IPS-15b (cell line): ENCODE results near the gene DNTT.

Experiments
- H3K27me3 ChIP-seq: one replicate; pipeline ENCODE4 v1.6.1; 2013; ENCODE audit warnings: low read length; ENCODE audit not compliant: control insufficient read depth, insufficient read depth
- H3K36me3 ChIP-seq: one replicate; pipeline ENCODE4 v1.6.1; 2013; ENCODE audit warnings: low read length; ENCODE audit not compliant: control insufficient read depth, insufficient read depth
- H3K4me1 ChIP-seq: one replicate; pipeline ENCODE4 v1.6.1; 2013; ENCODE audit warnings: mild to moderate bottlenecking, low read length; ENCODE audit not compliant: control insufficient read depth, insufficient read depth
- H3K4me3 ChIP-seq: one replicate; pipeline ENCODE4 v1.5.1; 2013; ENCODE audit warnings: low read depth, low read length
- H3K9ac ChIP-seq: one replicate; pipeline ENCODE4 v1.6.1; 2013; ENCODE audit warnings: low read depth, mild to moderate bottlenecking, low read length
- H3K9me3 ChIP-seq: one replicate; pipeline ENCODE4 v1.6.1; 2013; ENCODE audit warnings: mild to moderate bottlenecking, low read length; ENCODE audit not compliant: control insufficient read depth, insufficient read depth

DNTT gene

GRCh38 chr10:96280859-96281258 lies 23.4 kb upstream of the DNTT start:
- peaks cover 3% of the 10 kb centered on the region for H3K4me1 ChIP-seq
- no peaks in the 10 kb centered on the region for H3K27me3 ChIP-seq
- H3K9ac ChIP-seq = no peak overlapping the region
- H3K9me3 ChIP-seq = no peaks in the 10 kb centered on the region
- no peak overlapping the region for H3K4me3 ChIP-seq
- H3K36me3 ChIP-seq = no peaks in the 10 kb centered on the region

- Histone ChIP-seq H3K9ac (no peak overlapping the region), H3K27me3 (no peaks in the 10 kb centered on the region), H3K4me3 (no peak overlapping the region), H3K9me3 (no peaks in the 10 kb centered on the region), H3K36me3 (no peaks in the 10 kb centered on the region), H3K4me1 (peaks cover 3% of the 10 kb centered on the region)
Observed at GRCh38 chr10:96281444-96282029, 22.7 kb upstream of the DNTT start.

GRCh38 chr10:96283351-96283750 lies 20.9 kb upstream of the DNTT start:
- Histone ChIP-seq H3K4me3 (no peak overlapping the region), H3K27me3 (no peaks in the 10 kb centered on the region), H3K9me3 (no peaks in the 10 kb centered on the region), H3K4me1 (peaks cover 6% of the 10 kb centered on the region), H3K36me3 (no peaks in the 10 kb centered on the region), H3K9ac (no peak overlapping the region)

GRCh38 chr10:96283756-96284155 lies 20.5 kb upstream of the DNTT start:
- Histone ChIP-seq H3K4me1 (peaks cover 6% of the 10 kb centered on the region), H3K9ac (no peak overlapping the region), H3K4me3 (no peak overlapping the region), H3K36me3 (no peaks in the 10 kb centered on the region), H3K9me3 (no peaks in the 10 kb centered on the region), H3K27me3 (no peaks in the 10 kb centered on the region)

GRCh38 chr10:96285331-96285752 lies 18.9 kb upstream of the DNTT start:
- Histone ChIP-seq H3K9me3 (no peaks in the 10 kb centered on the region), H3K9ac (no peak overlapping the region), H3K36me3 (no peaks in the 10 kb centered on the region), H3K4me3 (peak overlapping the region; percentile 8), H3K4me1 (peaks cover 6% of the 10 kb centered on the region), H3K27me3 (no peaks in the 10 kb centered on the region)

GRCh38 chr10:96287392-96288105 lies 16.7 kb upstream of the DNTT start:
- Histone ChIP-seq H3K36me3 (no peaks in the 10 kb centered on the region), H3K4me1 (peaks cover 6% of the 10 kb centered on the region), H3K4me3 (no peak overlapping the region), H3K27me3 (no peaks in the 10 kb centered on the region), H3K9me3 (no peaks in the 10 kb centered on the region), H3K9ac (no peak overlapping the region)

- Histone ChIP-seq H3K4me1 (peaks cover 6% of the 10 kb centered on the region), H3K27me3 (no peaks in the 10 kb centered on the region), H3K9me3 (no peaks in the 10 kb centered on the region), H3K4me3 (no peak overlapping the region), H3K9ac (no peak overlapping the region), H3K36me3 (no peaks in the 10 kb centered on the region)
Observed at GRCh38 chr10:96288151-96288621, 16.0 kb upstream of the DNTT start.

- Histone ChIP-seq H3K27me3 (no peaks in the 10 kb centered on the region), H3K4me3 (no peak overlapping the region), H3K4me1 (peaks cover 6% of the 10 kb centered on the region), H3K9ac (no peak overlapping the region), H3K36me3 (no peaks in the 10 kb centered on the region), H3K9me3 (no peaks in the 10 kb centered on the region)
Observed at GRCh38 chr10:96289218-96289910, 14.9 kb upstream of the DNTT start.

- Histone ChIP-seq H3K36me3 (no peaks in the 10 kb centered on the region), H3K4me1 (peaks cover 4% of the 10 kb centered on the region), H3K27me3 (no peaks in the 10 kb centered on the region), H3K9me3 (no peaks in the 10 kb centered on the region), H3K4me3 (no peak overlapping the region), H3K9ac (no peak overlapping the region)
Observed at GRCh38 chr10:96290368-96291133, 13.7 kb upstream of the DNTT start.

- no peaks in the 10 kb centered on the region for H3K4me1 ChIP-seq
- no peaks in the 10 kb centered on the region for H3K27me3 ChIP-seq
- H3K9me3 ChIP-seq = no peaks in the 10 kb centered on the region
- H3K4me3 ChIP-seq = no peak overlapping the region
- H3K36me3 ChIP-seq = no peaks in the 10 kb centered on the region
- no peak overlapping the region for H3K9ac ChIP-seq
Observed at GRCh38 chr10:96292971-96293920, 11.0 kb upstream of the DNTT start.

GRCh38 chr10:96295475-96295874 lies 8.8 kb upstream of the DNTT start:
- no peaks in the 10 kb centered on the region for H3K9me3 ChIP-seq
- H3K9ac ChIP-seq = no peak overlapping the region
- H3K4me3 ChIP-seq = no peak overlapping the region
- no peaks in the 10 kb centered on the region for H3K27me3 ChIP-seq
- no peaks in the 10 kb centered on the region for H3K36me3 ChIP-seq
- no peaks in the 10 kb centered on the region for H3K4me1 ChIP-seq
